ENCODE measurements around the gene NGF.

NGF gene

GRCh38 chr1:115293006-115293405, 45.0 kb downstream of the NGF start:
- H3K27ac ChIP-seq, result no peak overlapping the region
- TF ChIP-seq CTCF (IDR thresholded peaks at IDR 0.05), result no peak
- TF ChIP-seq ZFX (IDR thresholded peaks at IDR 0.05; ENCODE audit: borderline replicate concordance), result no peak

DNA sequence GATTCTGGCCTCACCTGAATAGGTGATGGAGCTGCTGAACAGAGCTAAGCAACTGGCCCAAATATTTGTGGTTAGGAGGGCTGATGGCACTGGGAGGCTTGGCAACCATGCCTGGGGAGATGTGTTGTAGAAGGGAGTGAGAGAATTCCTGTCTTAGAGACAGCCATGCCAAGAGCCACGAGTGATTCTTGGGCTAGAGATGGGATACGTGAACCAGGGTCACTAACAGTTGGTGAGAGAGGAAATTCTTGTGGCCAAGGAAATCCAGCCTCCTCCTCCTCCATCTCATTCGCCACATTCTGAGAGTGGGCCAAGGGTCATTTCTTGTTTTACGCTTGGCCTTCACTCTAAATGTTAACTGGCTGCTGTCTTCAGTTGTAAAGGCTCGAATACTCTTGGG, 46.3 kb downstream of the NGF start:
- TF ChIP-seq ZFX (IDR thresholded peaks at IDR 0.05; ENCODE audit: borderline replicate concordance) (no peak), CTCF (IDR thresholded peaks at IDR 0.05) (no peak)

GRCh38 chr1:115289940-115290339, 48.1 kb downstream of the NGF start:
- TF ChIP-seq CTCF (IDR thresholded peaks at IDR 0.05) (no peak), ZFX (IDR thresholded peaks at IDR 0.05; ENCODE audit: borderline replicate concordance) (no peak)

More for the DNA sequence above, 46.3 kb downstream of the NGF start:
- H3K27ac ChIP-seq, result no peak overlapping the region

DNA sequence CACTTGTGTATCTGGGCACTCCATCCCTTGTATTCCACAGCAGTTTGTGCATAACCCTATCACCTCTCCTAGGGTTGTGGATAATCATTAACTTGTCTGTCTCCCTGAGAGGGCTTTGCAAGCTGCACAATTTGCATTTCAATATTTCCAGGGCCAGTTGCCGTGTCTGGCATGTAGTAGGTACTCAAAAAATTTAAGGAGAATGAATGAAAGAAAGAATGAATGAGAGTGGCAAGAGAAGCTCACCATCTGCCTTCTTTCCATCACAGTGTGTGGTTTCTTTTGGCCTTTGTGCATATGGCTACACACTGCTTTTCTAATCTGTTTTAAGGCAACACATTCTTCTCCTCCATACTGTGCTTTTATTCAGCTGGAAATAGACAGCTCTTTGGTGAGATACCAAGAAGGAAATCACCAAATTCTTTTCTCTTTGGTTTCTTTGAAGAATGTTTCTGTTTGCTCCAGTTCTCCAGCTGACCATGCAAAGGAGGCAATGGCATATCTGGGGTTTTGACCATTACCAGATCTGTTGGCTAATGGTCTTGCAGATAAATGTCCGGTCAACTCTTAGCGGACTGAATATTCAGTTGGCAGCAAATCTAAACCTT, 49.4 kb downstream of the NGF start:
- no peak overlapping the region for H3K27ac ChIP-seq
- no peak for TF ChIP-seq ZFX (IDR thresholded peaks at IDR 0.05; ENCODE audit: borderline replicate concordance)
- no peak for TF ChIP-seq CTCF (IDR thresholded peaks at IDR 0.05)

More at GRCh38 chr1:115289940-115290339, 48.1 kb downstream of the NGF start:
- no peak overlapping the region for H3K27ac ChIP-seq

DNA sequence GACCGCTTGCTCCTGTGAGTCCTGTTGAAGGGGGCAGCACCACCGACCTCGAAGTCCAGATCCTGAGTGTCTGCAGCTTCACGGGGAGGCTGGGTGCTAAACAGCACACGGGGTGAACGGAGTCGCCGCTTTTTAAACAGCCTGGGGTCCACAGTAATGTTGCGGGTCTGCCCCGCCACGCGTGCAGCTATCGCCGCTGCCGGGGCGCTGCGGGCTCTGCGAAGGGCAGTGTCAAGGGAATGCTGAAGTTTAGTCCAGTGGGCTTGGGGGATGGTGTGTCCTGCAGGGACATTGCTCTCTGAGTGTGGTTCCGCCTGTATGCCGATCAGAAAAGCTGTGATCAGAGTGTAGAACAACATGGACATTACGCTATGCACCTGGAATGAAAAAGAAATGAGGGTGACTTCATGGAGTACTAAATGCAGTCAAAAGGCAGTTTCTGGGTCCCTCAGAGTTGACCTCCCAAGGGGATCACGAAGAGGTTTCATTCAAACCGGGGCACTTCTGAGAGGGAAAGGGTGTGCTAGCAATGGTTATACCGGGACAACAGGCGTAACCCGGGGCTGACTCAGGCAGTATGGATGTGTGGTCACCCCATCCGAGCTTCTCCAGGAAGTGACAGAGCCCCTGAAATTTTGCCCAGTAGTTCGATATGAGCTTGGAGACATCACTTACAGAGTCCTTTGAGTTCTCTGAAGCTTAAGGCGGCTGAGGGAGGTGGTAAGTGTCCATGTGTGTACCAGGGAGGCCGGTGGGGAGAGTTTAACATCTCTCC, 51.4 kb downstream of the NGF start:
- no peak overlapping the region for H3K27ac ChIP-seq
- TF ChIP-seq CTCF (IDR thresholded peaks at IDR 0.05), result no peak

DNA sequence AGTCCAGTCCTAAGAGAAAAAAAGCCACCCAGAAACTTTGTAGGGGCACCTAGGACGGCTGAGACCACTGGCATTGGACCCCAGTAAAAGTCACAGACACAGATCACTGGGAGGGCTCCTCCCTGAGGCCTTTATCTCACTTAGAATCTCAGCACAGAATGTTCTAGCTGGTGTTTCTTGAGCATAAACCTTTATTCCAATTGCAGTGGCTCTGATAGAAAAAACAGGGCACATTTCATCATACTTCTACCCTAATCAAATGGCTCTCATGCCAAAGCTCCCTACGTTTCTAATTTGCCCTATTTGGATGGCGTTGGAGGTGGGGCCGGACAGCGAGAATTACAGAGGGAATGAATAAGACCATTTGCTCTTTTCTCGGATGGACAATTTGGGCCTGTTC, 53.8 kb downstream of the NGF start:
- TF ChIP-seq ZFX (IDR thresholded peaks at IDR 0.05; ENCODE audit: borderline replicate concordance) (no peak), CTCF (IDR thresholded peaks at IDR 0.05) (no peak)
- no peak overlapping the region for H3K27ac ChIP-seq

GRCh38 chr1:115283681-115284146, 54.3 kb downstream of the NGF start:
- H3K27ac ChIP-seq, result no peak overlapping the region
- TF ChIP-seq CTCF (IDR thresholded peaks at IDR 0.05), result no peak
- no peak for TF ChIP-seq ZFX (IDR thresholded peaks at IDR 0.05; ENCODE audit: borderline replicate concordance)

Data from 22Rv1 (cell line).